B cell (primary cell): Measurements from ENCODE around the gene MAST2. TPM values are rescaled to one million over a fixed set of nuclear protein-coding genes. Genes with fewer than 3 reads are reported as not detected.

Experiments used
- ATAC-seq: fragments of 200-7000 bp; cut with Tn5 transposase; one replicate; pipeline ENCODE4 v1.10.0; 2021; ENCODE audit warnings: low read depth, mild to moderate bottlenecking, moderate number of reproducible peaks, moderate library complexity
- CTCF ChIA-PET: fragments of 350-600 bp; sonication (Branson Sonifier 250); formaldehyde crosslinking; loops from one replicate; lab custom pipeline; 2021; ENCODE audit warnings: antibody characterized with exemption, inconsistent platforms; lab: Charles Lee
- POLR2A ChIA-PET: fragments of 350-600 bp; sonication (Branson Sonifier 250); formaldehyde crosslinking; loops from one replicate; lab custom pipeline; 2021; ENCODE audit warnings: antibody characterized with exemption; lab: Charles Lee
- DNase-seq: peaks from one replicate; pipeline ENCODE4 v3.0.0; 2013
- H2AFZ ChIP-seq: 2 replicates; pipeline ENCODE4 v1.6.1; 2012; ENCODE audit warnings: mild to moderate bottlenecking, low read depth, low read length; ENCODE audit not compliant: insufficient read depth, poor library complexity, severe bottlenecking
- H3K27ac ChIP-seq, 2 donors: 1 replicate in 1 of 2; 2 replicates in 1 of 2; pipeline ENCODE4 v1.5.1; 2012 to 2013; ENCODE audit warnings: low read length in 2 of 2, mild to moderate bottlenecking in 2 of 2, moderate library complexity in 1 of 2
- H3K27me3 ChIP-seq, 4 experiments: fragments of 200-600 bp in 1 of 4; sonication (generic) in 1 of 4; replicated peaks in 1 of 4; 1 replicate in 2 of 4; 2 replicates in 2 of 4; pipeline versions ENCODE4 v1.6.1 to v1.7.0; 2013 to 2016; ENCODE audit warnings: low read length in 3 of 4, mild to moderate bottlenecking in 2 of 4, mixed read lengths in 1 of 4, moderate library complexity in 1 of 4; ENCODE audit not compliant: insufficient read depth in 4 of 4, control insufficient read depth in 3 of 4; ENCODE audit errors: control extremely low read depth in 1 of 4
- H3K36me3 ChIP-seq, 2 experiments: replicated peaks in 1 of 2; 1 replicate in 1 of 2; 2 replicates in 1 of 2; pipeline versions ENCODE4 v1.6.1 to v1.7.1; 2013; ENCODE audit warnings: low read length in 1 of 2; ENCODE audit not compliant: insufficient read depth in 2 of 2, control insufficient read depth in 1 of 2; ENCODE audit errors: control extremely low read depth in 1 of 2, extremely low read depth in 1 of 2
- H3K4me1 ChIP-seq, 2 donors: fragments of 200-600 bp in 1 of 2; sonication (generic) in 1 of 2; 1 replicate in 1 of 2; 2 replicates in 1 of 2; pipeline versions ENCODE4 v1.5.1 to v1.6.1; 2013 to 2017; ENCODE audit warnings: low read length in 2 of 2; ENCODE audit not compliant: control insufficient read depth in 2 of 2, insufficient read depth in 2 of 2
- H3K4me2 ChIP-seq: replicated peaks from 2 replicates; pipeline ENCODE3; 2012; ENCODE audit warnings: mild to moderate bottlenecking, low read depth, low read length; ENCODE audit not compliant: poor library complexity, severe bottlenecking
- H3K4me3 ChIP-seq, 5 experiments: fragments of 200-600 bp in 1 of 5; sonication (generic) in 1 of 5; 1 replicate in 3 of 5; 2 replicates in 2 of 5; pipeline versions ENCODE4 v1.5.1 to v1.7.0; 2011 to 2016; ENCODE audit warnings: low read length in 4 of 5, mild to moderate bottlenecking in 4 of 5, low read depth in 2 of 5, control low read depth in 1 of 5, moderate library complexity in 1 of 5; ENCODE audit not compliant: insufficient read depth in 1 of 5; ENCODE audit errors: control extremely low read depth in 1 of 5, extremely low read depth in 1 of 5
- H3K79me2 ChIP-seq: fragments of 200-600 bp; sonication (generic); one replicate; pipeline ENCODE4 v1.6.0; 2016; ENCODE audit warnings: low read length; ENCODE audit not compliant: control insufficient read depth, insufficient read depth
- H3K9ac ChIP-seq: fragments of 200-600 bp; sonication (generic); 2 replicates; pipeline ENCODE4 v1.6.1; 2017; ENCODE audit warnings: mild to moderate bottlenecking, low read length, moderate library complexity
- H3K9me3 ChIP-seq, 3 donors: one replicate each; pipeline versions ENCODE4 v1.6.1 to v1.7.1; 2013; ENCODE audit warnings: low read length in 2 of 3; ENCODE audit not compliant: control insufficient read depth in 2 of 3, insufficient read depth in 1 of 3; ENCODE audit errors: control extremely low read depth in 1 of 3
- H4K20me1 ChIP-seq: 2 replicates; pipeline ENCODE4 v1.6.0; 2012; ENCODE audit warnings: mild to moderate bottlenecking, low read length; ENCODE audit not compliant: insufficient read depth, control insufficient read depth, poor library complexity, severe bottlenecking
- H3K27ac Mint-ChIP-seq: one replicate; pipeline ENCODE4 v1.8.0; 2021; ENCODE audit warnings: mixed read lengths
- H3K27me3 Mint-ChIP-seq: one replicate; pipeline ENCODE4 v1.8.0; 2021; ENCODE audit warnings: mixed read lengths
- H3K4me1 Mint-ChIP-seq: one replicate; pipeline ENCODE4 v1.8.0; 2021; ENCODE audit warnings: mixed read lengths
- H3K4me3 Mint-ChIP-seq: one replicate; pipeline ENCODE4 v1.8.0; 2021; ENCODE audit warnings: mixed read lengths
- H3K9me3 Mint-ChIP-seq: one replicate; pipeline ENCODE4 v1.8.0; 2022; ENCODE audit warnings: mixed read lengths; ENCODE audit not compliant: insufficient read depth
- EZH2 ChIP-seq: IDR thresholded peaks from 2 replicates; pipeline ENCODE4 v1.6.1; 2012; ENCODE audit warnings: borderline replicate concordance, low read depth, mild to moderate bottlenecking, moderate library complexity, low read length; ENCODE audit not compliant: insufficient read depth, poor library complexity, severe bottlenecking
- WGBS: methylation state at CpG from one replicate; pipeline ENCODE4 v1.1.5; 2013; ENCODE audit warnings: missing lambda C conversion rate; ENCODE audit not compliant: insufficient coverage; 5-methylcytosine and 5-hydroxymethylcytosine counted together
- intact Hi-C: fragments of 100-400 bp; cut with micrococcal nuclease; formaldehyde crosslinking; loops from one replicate; pipeline ENCODE4 v1.10.0; 2022
- polyA plus RNA-seq: library from polyadenylated mRNA; depleted of rRNA; stranded (reverse); fragments of >200 nt; gene quantifications from 2 replicates; pipeline ENCODE4 v1.2.3, GENCODE V29; 2012
- total RNA-seq, 2 donors: library from RNA; stranded (reverse); fragments of 120-200 nt in 1 of 2; gene quantifications; 1 replicate in 1 of 2; 2 replicates in 1 of 2; pipeline versions ENCODE4 v1.2.3 to v1.2.4, GENCODE V29; 2013 to 2022
- TF ChIP-seq, protein P1 (sequence below): fragments of 200-600 bp; IDR thresholded peaks from one replicate; pipeline ENCODE4 v1.8.0; 2022; ENCODE audit warnings: antibody characterized with exemption, mild to moderate bottlenecking

MAST2 gene
- total and polyA plus RNA-seq, 2 donors (not counting 1 experiment from before 2014, with no cell fraction given): 12.5 to 23.3 TPM

DNA sequence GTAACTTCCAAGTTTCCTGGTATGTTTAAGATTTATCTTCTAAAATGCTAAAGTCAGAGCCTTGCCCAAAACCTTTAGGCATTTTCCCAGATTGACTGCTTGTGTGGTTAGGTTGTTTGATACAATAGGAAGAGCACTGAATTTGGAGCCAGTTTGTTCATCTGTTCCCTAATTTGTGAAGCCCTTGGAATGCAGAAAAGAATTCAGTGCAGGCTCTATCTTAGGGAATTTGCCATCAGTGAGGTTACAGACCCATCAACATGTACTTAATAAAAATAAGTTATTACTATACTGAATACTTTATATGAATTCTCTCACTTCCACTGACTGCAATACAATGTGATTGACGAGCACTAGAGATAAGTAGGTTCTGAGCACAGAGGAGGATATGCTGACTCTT is 208.8 kb downstream of the MAST2 start:
- ChIA-PET CTCF (no interaction called here), POLR2A (no interaction called here)
- no CpG with 5 or more reads among the region's 1 CpG for WGBS
- Histone ChIP-seq H3K36me3 (peaks cover 0 to 2% of the 10 kb centered on the region in 2 experiments), H3K27me3 (no peaks in the 10 kb centered on the region), H3K4me1 (no peaks in the 10 kb centered on the region), H3K27ac (no peak overlapping the region), H3K9ac (no peak overlapping the region), H3K4me3 (no peak overlapping the region), H3K79me2 (no peaks in the 10 kb centered on the region), H2AFZ (no peak overlapping the region), H3K9me3 (no peaks in the 10 kb centered on the region), H4K20me1 (no peaks in the 10 kb centered on the region), H3K4me2 (no peak overlapping the region)
- Mint-ChIP-seq H3K4me3 (no peak overlapping the region), H3K9me3 (no peaks in the 10 kb centered on the region), H3K4me1 (no peaks in the 10 kb centered on the region), H3K27me3 (no peaks in the 10 kb centered on the region), H3K27ac (no peak overlapping the region)
- TF ChIP-seq EZH2: no peak
- TF ChIP-seq, protein P1, sequence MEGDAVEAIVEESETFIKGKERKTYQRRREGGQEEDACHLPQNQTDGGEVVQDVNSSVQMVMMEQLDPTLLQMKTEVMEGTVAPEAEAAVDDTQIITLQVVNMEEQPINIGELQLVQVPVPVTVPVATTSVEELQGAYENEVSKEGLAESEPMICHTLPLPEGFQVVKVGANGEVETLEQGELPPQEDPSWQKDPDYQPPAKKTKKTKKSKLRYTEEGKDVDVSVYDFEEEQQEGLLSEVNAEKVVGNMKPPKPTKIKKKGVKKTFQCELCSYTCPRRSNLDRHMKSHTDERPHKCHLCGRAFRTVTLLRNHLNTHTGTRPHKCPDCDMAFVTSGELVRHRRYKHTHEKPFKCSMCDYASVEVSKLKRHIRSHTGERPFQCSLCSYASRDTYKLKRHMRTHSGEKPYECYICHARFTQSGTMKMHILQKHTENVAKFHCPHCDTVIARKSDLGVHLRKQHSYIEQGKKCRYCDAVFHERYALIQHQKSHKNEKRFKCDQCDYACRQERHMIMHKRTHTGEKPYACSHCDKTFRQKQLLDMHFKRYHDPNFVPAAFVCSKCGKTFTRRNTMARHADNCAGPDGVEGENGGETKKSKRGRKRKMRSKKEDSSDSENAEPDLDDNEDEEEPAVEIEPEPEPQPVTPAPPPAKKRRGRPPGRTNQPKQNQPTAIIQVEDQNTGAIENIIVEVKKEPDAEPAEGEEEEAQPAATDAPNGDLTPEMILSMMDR: no peak
- DNase-seq (no peak), ATAC-seq (no peak)
- intact Hi-C loops: no loop called here

DNA sequence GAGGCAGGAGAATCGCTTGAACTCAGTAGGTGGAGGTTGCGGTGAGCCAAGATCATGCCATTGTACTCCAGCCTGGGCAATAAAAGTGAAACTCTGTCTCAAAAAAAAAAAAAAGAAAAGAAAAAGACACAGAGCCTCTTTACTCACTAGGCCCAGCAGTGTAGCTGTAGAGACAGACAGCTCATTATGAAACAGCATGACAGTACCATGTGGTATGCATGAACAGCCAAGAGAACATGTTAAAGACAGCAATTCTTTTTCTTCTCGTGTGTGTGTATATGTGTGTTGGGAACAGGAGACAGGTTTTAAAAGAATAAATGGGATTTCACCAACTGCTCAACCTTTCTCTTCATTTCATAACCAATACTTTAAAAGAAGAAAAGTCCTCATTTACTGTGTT is 210.2 kb downstream of the MAST2 start:
- ChIA-PET CTCF (no interaction called here), POLR2A (no interaction called here)
- H3K27me3 ChIP-seq: no peaks in the 10 kb centered on the region
- H3K4me2 ChIP-seq: no peak overlapping the region
- no peaks in the 10 kb centered on the region for H3K79me2 ChIP-seq
- Mint-ChIP-seq H3K27ac (no peak overlapping the region), H3K9me3 (no peaks in the 10 kb centered on the region), H3K4me3 (no peak overlapping the region), H3K27me3 (no peaks in the 10 kb centered on the region), H3K4me1 (no peaks in the 10 kb centered on the region)
- DNase-seq: no peak
- H3K27ac ChIP-seq: no peak overlapping the region
- no peaks in the 10 kb centered on the region for H4K20me1 ChIP-seq
- TF ChIP-seq EZH2: no peak
- TF ChIP-seq, protein P1: no peak
- H3K9ac ChIP-seq: no peak overlapping the region
- intact Hi-C loops: no loop called here
- H2AFZ ChIP-seq: no peak overlapping the region
- no peaks in the 10 kb centered on the region for H3K4me1 ChIP-seq
- H3K36me3 ChIP-seq: no peaks in the 10 kb centered on the region
- 94% methylated on average over 2 of the region's 3 CpGs for WGBS
- no peak for ATAC-seq
- H3K4me3 ChIP-seq: no peak overlapping the region
- no peaks in the 10 kb centered on the region for H3K9me3 ChIP-seq
